NCI-H446 treated with DMSO at 0.1 percent for 48 hours (cell line): ENCODE measurements around the gene FAM83G.
"Not testable (repeated sequence)": the region's sequence is repeated elsewhere in the genome, so short reads cannot be mapped to it uniquely, and the experiment has no call there.

Experiments used
- DNase-seq: peaks from one replicate; lab custom pipeline; 2025; lab: John Stamatoyannopoulos, UW

The FAM83G gene, protein sequence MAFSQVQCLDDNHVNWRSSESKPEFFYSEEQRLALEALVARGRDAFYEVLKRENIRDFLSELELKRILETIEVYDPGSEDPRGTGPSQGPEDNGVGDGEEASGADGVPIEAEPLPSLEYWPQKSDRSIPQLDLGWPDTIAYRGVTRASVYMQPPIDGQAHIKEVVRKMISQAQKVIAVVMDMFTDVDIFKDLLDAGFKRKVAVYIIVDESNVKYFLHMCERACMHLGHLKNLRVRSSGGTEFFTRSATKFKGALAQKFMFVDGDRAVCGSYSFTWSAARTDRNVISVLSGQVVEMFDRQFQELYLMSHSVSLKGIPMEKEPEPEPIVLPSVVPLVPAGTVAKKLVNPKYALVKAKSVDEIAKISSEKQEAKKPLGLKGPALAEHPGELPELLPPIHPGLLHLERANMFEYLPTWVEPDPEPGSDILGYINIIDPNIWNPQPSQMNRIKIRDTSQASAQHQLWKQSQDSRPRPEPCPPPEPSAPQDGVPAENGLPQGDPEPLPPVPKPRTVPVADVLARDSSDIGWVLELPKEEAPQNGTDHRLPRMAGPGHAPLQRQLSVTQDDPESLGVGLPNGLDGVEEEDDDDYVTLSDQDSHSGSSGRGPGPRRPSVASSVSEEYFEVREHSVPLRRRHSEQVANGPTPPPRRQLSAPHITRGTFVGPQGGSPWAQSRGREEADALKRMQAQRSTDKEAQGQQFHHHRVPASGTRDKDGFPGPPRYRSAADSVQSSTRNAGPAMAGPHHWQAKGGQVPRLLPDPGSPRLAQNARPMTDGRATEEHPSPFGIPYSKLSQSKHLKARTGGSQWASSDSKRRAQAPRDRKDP

DNA sequence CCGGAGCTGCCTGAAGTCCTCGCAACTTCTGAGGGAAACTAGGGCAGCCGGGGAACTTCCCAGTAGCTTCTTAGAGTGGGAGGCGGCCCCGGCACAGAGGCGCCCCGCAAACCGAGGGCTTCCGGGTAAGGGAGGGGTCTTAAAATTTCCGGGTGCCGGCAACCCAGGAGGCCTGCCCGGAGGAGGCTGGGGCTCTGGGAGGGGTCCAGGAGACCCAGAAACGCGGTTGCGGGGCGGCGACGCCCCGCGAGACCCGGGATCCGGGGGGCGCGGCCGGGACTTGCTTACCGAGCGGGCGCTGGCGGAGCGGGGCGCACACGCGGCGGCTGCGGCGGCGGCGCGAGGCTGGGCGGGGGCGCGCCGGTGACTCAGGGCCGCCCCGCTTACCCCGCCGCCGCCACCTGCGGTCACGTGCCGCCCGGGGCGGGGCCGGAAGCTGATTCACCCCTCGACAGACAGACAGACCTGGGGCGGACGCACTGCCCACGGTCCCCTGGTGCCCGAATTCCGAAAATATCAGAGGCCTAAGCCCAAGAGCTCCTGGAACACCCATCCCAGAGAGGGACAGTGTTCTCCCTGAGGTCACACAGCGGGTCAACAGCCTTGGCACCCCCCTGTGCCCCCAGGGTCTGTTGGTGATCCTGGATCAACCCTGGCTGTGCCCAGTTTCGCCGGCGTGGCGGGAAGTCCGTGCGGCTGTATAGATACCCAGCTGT lies at the start of gene FAM83G:
FAM83G (minus strand) TSS at position 344 of the 716 bp plus-strand sequence. CDS start 723 bp downstream, outside the sequence.
- no peak for DNase-seq

DNA sequence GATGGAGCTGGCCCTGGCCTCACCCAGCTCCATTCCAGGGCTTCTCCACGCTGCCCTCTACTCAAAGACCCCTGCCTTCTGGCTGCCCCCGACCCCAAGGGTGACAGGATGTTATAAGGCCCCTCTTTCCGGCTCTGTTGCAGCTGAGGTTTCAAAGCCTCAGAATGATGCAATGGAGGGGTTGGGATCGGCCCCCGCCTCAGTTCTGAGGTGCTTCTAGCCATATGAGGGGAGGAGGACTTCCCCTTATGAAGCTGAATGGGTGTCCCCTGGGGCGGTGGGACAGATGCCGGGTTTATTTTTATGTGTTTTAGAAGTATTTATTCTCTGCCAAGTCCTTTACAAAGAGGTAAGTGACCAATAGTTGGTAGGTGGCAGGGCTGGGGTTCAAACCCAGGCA lies 44.3 kb upstream of the FAM83G start:
- not testable (repeated sequence) for DNase-seq

DNA sequence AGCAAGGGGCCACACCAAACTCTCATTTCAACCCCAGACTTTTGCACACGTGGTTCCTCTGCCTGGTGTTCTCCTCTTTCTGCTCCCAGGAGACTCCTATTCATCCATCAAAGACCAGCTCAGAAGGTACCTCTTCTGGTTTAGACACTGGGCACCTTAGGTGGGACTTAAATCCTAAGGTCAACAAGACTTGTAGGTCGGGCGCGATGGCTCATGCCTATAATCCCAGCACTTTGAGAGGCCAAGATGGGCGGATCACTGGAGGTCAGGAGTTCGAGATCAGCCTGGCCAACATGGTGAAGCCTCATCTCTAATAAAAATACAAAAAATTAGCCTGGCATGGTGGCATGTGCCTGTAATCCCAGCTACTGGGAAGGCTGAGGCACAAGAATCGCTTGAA lies 42.9 kb upstream of the FAM83G start:
- DNase-seq = not testable (repeated sequence)

DNA sequence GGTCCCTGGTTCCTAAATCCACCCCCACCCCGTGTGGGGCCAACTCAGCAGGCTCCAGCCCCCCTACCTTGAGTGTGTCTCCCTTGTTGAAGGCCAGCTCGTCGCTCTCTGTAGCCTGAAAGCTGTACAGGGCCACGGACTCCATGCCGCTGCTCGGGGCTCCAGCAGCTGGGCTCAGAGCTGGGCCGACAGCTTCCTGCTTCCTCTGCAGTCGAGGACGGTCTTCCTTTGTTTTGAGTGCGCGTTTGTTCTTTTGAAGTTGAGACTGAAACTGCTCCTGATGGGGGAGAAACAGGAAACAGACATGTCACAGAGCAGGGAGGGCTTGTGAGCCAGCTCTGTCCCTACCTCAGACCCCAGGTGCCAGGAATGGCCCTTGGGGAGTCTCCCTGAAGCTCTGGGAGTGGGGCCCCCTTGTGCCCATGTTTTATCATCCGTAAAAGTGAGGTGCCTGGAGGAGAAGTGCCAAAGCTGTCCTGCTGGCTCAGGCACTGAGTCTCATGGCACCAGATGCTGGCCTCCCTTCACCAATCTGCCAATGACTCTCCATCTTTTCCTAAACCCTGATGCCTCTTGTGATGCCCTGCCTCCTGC lies 42.3 kb upstream of the FAM83G start, which contains the start of gene GRAP:
GRAP (minus strand) TSS at position 176 of the 594 bp plus-strand sequence; CDS start at position 145, 31 bp downstream.
- DNase-seq = not testable (repeated sequence)

DNA sequence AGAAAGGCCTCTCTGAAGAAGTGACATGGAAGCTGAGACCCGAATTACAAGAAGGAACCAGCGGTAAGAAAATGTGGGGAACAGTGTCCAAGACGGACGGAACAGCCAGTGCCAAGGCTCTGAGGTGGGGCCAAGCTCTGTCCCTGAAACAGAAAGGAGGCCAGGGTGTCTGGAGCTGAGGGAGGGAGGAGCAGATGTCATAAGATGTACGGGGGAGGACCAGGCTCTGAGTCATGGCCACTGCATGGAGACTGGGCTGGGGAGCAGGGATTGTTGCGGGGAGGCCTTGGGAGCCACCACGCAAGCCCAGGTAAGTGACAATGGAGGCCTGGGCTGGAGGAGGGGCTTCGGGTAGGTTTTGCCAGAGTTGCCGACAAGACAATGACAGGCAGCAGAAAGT lies 40.1 kb upstream of the FAM83G start:
- DNase-seq = not testable (repeated sequence)

DNA sequence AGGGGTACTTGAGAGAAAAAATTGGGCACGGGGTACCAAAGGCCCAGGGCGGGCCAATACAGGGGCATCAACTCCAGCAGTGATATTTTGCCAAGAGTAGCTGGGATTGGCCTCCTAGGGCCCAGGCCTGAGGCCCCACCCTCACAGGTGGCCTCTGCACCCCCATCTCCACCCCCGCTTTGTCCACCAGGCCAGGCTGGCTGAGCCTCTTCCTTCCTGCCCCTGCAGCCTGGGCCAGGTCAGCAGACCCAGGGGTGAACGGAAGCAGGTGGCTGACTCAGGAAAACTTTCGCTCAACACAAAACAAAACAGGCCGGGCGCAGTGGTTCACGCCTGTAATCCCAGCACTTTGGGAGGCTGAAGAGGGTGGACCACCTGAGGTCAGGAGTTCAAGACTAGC lies 38.5 kb upstream of the FAM83G start:
- DNase-seq = not testable (repeated sequence)

DNA sequence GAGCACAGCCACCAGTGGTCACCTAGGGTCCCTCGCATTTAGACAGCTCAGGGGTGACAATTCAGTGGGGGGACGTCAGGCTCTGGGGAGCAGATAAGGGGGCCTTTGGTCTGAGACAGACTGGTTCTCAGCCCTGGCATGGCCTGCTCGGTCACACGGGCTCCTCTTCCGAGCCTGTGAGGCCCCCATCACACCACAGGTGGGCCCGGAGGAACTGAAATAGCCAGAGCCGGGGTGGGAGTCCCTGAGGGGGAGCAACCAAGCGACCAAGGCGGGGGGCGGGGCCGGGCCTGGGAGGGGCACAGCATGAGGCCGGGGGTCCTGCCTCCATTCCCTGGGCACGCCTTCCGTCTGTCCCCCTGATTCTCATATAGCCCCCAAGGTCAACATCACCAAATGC lies 37.8 kb upstream of the FAM83G start:
- not testable (repeated sequence) for DNase-seq

DNA sequence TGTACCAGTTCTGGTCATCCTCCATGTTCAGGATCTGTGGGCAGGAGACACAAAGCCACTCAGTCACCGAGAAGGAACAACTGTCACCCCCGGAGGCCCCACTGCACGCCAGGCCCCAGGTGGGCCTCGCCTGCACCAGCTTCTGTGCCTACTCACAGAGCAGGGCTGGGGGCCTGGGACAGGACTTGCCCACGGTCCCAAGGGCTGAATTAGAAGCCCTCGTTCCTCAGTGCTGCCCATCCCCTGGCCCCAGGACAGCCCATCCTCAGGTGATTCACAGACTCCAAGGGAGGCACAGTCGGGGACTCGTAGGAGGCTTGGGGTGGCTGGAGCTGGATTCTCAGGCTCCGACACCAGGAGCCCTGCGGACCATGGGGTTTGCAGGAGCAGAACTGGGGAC lies 37.3 kb upstream of the FAM83G start:
- not testable (repeated sequence) for DNase-seq

DNA sequence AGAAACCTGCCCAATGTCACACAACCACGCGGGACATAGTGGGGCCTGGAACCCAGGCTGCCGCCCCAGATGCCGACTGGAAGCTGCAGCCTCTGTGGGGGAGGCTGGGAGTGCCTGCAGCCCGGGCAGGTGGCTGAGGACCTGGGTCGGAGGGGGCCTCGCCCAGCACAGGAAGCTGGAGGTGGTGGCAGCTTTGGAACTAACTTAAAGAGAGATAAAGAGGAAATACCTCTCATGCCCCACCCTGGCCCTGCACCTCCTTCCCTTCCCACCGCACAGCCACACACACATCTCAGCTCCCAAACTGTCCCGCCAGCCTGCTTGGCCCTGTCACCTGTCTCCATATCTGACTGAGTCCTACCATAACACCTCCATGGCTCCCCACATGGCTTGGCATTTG lies 35.8 kb upstream of the FAM83G start:
- DNase-seq = not testable (repeated sequence)

DNA sequence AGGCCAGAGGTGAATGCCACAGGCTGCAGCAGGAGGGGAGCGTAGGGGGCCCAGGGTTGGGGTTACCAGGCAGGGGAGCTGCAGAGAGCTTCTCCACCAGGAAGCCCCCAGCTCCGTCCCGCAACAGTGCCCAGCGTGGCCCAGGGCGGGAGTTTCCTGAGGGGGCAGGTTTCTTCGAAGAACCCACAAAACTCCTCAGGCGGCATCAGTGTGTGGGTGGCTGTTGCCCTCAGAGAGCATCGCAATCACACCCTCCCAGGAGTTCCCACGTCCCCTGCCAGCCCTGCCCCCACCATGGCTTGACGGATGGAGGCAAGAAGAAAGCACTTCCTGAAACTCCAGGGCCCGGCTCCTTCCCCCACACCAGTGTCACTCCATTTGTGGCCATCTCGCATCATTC lies 34.2 kb upstream of the FAM83G start:
- not testable (repeated sequence) for DNase-seq

DNA sequence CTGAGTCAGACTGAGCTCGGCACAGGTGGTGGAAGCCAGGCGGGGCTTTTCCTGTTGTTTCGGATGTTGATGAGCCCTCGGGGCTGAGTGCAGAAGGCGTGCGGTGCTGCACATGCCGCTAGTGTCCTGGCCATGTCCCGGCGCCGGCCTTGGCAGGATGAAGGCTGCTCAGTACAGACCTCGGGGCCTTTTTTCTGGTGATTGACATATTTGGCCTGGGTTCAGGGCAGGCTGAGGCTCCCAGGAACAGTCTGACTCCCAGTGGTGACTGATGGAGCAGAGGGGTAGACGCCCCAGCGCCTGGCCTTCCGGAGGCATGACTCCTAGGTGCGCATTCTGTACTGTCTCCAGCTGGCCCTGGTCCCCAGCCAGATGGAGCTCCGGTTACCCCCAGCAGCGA lies 33.4 kb upstream of the FAM83G start:
- DNase-seq = not testable (repeated sequence)

DNA sequence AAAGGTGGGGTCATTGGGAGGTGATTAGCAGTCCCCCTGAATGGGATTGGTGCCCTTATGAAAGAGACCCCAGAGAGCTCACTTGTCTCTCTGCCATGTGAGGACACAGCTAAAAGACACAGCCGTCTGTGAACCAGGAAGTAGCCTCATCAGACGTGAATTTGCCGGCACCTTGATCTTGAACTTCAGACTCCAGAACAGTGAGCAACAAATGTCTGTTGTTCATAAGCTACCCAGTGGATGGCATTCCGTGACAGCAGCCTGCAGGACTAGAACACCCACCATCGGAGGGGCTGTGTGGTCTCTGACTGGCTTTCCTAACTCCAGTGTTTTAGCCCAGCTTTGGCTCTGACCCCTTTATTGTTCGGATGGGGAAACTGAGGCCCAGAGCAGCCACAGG lies 33.0 kb upstream of the FAM83G start:
- not testable (repeated sequence) for DNase-seq

DNA sequence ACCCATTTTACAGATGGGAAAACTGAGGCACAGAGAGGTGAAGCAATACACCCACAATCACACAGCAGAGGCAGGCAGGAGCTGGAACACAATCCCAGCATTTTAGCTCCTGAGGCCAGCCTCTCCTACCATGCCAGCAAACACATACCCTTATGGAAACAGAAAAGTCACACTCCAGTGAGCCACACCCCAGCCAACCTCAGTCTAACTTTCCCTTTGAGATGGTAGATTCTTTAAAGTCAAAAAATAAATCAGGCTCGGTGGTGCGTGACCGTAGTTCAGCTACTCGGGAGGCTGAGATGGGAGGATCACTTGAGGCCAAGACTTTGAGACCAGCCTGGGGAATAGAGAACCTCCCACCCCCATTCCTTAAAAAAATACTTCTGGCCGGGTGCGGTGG lies 31.6 kb upstream of the FAM83G start:
- DNase-seq = not testable (repeated sequence)

DNA sequence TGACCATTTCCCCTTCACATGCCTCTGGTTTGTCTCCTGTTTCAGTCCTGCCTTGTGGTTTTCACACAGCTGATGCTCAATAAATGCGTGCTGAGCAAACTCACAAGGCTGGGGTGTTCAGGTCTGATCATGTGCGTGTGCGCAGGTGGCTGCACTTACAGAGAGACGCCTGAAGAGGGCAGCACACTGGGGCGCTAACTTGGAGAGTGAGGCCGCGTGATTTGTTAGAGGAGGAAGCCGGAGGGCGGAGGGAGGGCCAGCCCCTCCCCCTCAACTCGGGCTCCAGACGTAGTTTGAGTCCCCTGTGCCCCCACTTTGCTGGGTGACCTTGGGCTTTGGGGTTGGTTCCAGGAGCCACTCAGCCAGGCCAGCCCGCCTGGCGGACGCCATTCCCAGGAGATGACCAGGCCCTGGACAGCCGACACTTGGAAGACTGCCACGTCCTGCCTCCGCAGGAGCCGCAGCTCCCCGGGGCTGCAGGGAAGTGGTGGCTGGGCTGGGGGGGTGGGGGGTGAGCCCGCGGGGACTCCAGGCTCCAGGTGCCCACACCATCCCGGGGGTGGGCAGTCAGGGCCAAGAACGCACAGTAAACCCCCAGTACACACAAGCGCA lies 27.9 kb upstream of the FAM83G start:
- DNase-seq = not testable (repeated sequence)

DNA sequence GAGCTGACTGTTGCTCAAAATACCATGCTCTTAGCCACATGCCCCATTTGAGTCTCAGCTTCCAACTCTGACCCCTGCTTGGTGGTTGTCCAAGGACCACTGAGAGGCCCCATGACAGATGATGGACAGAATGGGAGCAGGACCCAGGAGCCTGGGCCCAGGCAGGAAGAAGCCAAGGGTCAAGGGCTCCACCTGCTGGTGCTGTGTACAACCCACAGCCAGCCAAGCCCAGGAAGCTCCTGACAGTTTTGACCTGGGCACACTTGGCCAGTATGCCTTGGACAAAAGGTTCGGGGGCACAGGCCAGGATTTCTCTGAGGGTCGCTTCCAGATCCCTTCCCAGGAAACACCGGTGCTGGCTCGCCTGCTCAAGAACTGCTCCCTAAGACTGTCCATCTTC lies 27.2 kb upstream of the FAM83G start:
- not testable (repeated sequence) for DNase-seq

DNA sequence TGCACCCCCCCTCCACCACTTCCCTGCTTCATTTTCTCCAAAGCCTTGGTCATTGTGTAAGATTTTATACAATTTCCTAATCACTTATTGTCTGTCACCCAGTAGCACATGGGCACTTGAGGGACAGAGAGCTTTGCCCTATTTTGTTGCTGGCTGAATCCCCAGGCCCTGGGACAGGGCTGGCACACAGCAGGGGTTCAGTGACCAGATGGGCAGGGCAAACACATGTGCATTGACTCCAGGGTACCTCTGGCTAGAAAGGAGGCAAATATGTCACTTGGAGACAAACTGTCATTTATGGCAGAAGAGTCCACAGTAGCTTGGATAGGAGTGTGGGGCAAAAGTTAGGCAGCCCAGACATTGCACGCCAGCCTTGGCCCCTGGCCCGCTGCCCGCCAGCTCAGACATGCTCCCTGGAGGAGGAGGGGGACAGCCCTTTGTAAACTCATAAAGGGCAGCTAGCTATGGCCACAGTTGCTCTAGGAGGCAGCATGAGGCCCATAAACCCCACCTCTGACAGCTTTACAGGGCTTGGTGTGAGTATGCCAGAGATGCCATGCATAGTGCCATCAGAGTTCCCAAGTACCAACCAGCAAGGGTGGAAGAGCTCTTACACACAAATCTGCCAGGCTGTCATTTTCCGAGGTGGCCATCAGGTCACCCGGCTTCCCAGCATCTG lies 26.3 kb upstream of the FAM83G start:
- DNase-seq = not testable (repeated sequence)

DNA sequence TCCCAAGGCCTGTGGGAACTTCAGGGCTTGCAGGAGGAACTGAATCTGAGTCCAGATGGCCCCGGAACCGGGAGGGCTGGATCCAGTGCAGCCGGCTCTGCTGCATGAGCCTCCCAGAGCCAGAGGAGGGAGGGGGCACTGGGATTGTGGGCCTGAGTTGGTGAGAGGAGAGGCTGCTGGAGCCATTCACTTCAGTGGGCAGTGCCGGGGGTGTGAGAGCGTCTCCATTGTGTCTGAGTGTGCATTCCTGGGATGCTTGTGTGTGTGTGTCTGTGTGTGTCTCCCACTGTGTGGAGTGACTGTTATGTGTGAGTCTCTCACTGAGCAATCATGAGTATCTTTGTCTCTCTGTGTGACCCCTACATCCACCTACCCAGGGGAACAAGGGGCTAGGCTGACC lies 25.2 kb upstream of the FAM83G start:
- not testable (repeated sequence) for DNase-seq

DNA sequence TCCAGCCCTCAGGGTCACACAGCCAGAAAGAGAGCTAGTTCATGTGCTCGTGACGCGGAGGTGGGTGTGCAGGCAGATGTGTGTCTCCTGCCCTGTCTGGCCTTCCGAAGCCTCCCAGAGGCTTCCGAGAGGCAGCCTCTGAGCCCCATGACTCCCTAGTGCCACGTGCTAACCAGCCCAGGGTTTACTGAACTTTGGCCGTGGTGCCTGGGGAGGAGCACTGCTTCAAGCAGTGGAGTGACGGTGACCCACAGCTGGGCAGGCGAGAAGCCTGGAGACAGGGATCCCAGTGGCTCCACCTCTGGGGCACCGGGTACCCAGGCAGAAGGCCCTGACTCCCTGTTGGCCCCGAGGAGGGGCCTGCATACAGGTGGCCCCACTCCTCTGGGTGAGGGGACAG lies 24.1 kb upstream of the FAM83G start:
- not testable (repeated sequence) for DNase-seq

DNA sequence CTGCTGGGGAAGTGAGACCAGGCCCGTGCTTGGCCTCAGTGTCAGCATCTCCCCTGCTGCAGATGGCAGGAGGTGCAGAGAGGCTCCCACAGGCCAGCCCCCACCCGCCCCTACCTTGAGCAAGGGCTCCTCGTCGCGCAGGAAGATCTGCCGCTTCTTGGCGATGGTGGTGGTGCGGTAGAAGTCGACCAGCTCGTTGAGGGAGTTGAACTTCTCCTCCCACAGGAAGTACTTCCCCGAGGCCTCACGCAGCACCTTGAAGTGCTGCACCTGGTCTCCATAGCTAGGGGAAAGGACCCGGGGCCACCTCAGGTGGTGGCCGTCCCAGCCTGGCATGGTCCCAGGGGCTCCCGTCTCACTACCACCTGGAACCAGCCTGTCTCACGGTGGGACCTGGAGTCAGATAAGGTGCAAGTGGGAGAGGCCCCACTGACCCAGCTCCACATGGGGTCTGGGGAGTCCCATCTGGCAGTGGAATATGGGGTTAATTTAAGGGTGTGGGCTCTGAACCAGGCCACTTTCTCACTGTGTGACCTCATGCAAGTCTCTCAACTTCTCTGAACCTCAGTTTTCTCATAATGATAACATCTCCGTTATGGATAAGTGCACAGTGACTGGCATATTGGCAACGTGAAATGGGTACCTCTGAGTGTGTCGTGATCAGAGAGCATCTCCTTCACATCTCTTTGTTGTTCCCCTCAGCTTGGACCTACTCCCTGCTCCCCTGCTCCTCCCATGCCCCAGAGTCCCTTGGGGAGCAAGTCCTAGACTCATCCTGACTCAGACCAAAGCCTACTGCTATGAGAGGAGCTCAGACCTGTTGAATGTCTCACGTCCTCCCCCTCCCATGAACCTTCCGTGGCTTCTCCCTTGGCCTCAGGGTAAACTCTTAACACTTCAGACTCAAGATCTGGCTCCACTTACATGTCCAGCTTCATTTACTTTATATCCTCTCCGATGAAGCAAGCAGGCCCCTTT lies 19.8 kb upstream of the FAM83G start:
- no peak for DNase-seq
